Immature natural killer cell (primary cell): ENCODE measurements around the gene UIMC1. TPM values are rescaled to one million over a fixed set of nuclear protein-coding genes. Genes with fewer than 3 reads are reported as not detected.
A peak's percentile ranks its signal among the peaks of the same experiment; 100 is the strongest.

Experiments used
- DNase-seq, 3 donors: peaks; one replicate each; pipeline ENCODE4 v3.0.0; 2022; ENCODE audit warnings: mixed read lengths in 1 of 3
- H3K27ac Mint-ChIP-seq, 6 donors: one replicate each; pipeline ENCODE4 v1.8.0; 2020; ENCODE audit warnings: mixed read lengths in 6 of 6, mild to moderate bottlenecking in 5 of 6, inconsistent platforms in 4 of 6, moderate library complexity in 3 of 6
- H3K27me3 Mint-ChIP-seq, 3 donors: one replicate each; pipeline ENCODE4 v1.8.0; 2020 to 2021; ENCODE audit warnings: low read depth in 3 of 3, mild to moderate bottlenecking in 3 of 3, mixed read lengths in 3 of 3, moderate library complexity in 3 of 3, inconsistent platforms in 1 of 3
- H3K36me3 Mint-ChIP-seq, 3 donors: one replicate each; pipeline ENCODE4 v1.8.0; 2020; ENCODE audit warnings: mixed read lengths in 3 of 3, inconsistent platforms in 2 of 3, mild to moderate bottlenecking in 2 of 3
- H3K4me1 Mint-ChIP-seq, 2 donors: one replicate each; pipeline ENCODE4 v1.8.0; 2020; ENCODE audit warnings: inconsistent platforms in 2 of 2, mild to moderate bottlenecking in 2 of 2, mixed read lengths in 2 of 2, moderate library complexity in 1 of 2
- H3K4me3 Mint-ChIP-seq, 5 donors: one replicate each; pipeline ENCODE4 v1.8.0; 2020; ENCODE audit warnings: mild to moderate bottlenecking in 5 of 5, mixed read lengths in 5 of 5, inconsistent platforms in 3 of 5, moderate library complexity in 3 of 5
- H3K9me3 Mint-ChIP-seq, 6 donors: one replicate each; pipeline ENCODE4 v1.8.0; 2020; ENCODE audit warnings: mild to moderate bottlenecking in 6 of 6, mixed read lengths in 6 of 6, inconsistent platforms in 4 of 6, moderate library complexity in 3 of 6
- polyA plus RNA-seq, 3 donors: library from polyadenylated mRNA; unstranded; fragments of 300-500 nt; fragmentation: Illumina TruSeq; gene quantifications; one replicate each; pipeline ENCODE4 v1.2.3, GENCODE V29; 2021

The UIMC1 gene
- polyA plus RNA-seq, 3 donors from 2014 or later, result 12.8 to 21.5 (median 14.9) TPM

DNA sequence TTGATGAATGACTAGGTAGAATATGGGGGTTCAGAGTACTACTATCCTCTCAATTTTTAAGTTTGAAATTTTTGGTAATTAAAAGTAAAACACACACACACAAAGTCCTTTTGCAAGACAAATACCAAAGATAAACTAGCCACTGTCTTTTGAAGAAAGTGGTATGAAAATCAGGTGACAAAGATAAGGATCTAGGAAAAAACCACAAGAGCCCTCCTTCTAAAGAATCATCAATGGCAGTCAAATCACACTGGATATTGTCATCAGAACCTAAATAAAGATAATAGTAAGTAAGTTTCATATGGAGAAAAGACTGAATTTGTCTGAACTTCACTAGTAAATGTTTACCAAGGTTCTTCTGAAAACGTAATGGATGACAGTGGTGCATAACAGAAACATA, 76.9 kb downstream of the UIMC1 start:
- no peak for DNase-seq
- peaks cover 3 to 12% (median 4%) of the 10 kb centered on the region in 3 donors for H3K36me3 Mint-ChIP-seq
- H3K4me3 Mint-ChIP-seq, result no peak overlapping the region
- H3K9me3 Mint-ChIP-seq, result no peaks in the 10 kb centered on the region
- H3K4me1 Mint-ChIP-seq, result peaks cover 8 to 15% of the 10 kb centered on the region in 2 donors
- no peak overlapping the region for H3K27ac Mint-ChIP-seq
- peaks cover 0 to 2% (median 1%) of the 10 kb centered on the region in 3 donors for H3K27me3 Mint-ChIP-seq

DNA sequence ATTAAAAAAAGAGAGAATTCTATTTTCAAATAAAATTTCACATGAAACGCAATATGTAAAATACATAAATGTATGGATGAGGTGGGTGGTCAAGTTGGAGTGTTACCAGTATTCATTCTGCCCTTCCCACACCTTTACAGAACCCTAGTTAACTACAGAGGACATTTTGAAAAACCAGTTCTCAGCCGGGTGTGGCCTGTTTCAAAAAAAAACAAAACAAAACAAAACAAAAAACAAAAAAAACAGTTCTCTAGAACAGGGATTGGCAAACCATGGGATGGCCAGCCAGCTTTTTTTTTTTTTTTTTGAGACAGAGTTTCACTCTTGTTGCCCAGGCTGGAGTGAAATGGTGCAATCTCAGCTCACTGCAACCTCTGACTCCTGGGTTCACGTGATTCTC, 79.0 kb downstream of the UIMC1 start:
- no peak overlapping the region for H3K4me3 Mint-ChIP-seq

DNA sequence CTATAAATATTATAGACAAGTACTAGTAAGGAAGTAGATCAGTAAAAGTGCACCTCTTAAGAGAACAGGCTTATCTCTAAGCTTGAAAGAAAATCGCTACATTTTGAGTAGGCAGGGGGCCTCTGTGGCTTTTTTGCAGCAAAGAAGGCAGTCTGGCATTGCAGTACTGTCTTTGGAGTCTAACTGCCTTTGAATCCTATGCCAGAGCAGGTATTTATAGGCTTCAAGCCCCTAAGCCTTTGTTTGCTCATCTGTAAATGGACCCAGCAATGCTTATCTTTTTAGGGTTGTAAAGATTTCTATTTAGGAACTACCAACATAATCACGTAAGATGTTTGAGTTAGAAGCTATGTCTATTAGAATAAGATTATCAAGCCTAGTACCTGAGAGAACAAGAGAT, 83.8 kb downstream of the UIMC1 start:
- H3K9me3 Mint-ChIP-seq, result no peaks in the 10 kb centered on the region
- DNase-seq, result no peak
- peak overlapping the region in 1 of 6 donors; percentile 54 for H3K27ac Mint-ChIP-seq
- H3K4me1 Mint-ChIP-seq, result peaks cover 0 to 16% of the 10 kb centered on the region in 2 donors
- H3K4me3 Mint-ChIP-seq, result no peak overlapping the region
- H3K36me3 Mint-ChIP-seq, result peaks cover 5 to 21% (median 7%) of the 10 kb centered on the region in 3 donors
- H3K27me3 Mint-ChIP-seq, result peaks cover 0 to 1% (median 0%) of the 10 kb centered on the region in 3 donors

More for the DNA sequence above, 79.0 kb downstream of the UIMC1 start:
- DNase-seq, result no peak
- Mint-ChIP-seq H3K36me3 (peaks cover 3 to 17% (median 4%) of the 10 kb centered on the region in 3 donors), H3K4me1 (peaks cover 0 to 5% of the 10 kb centered on the region in 2 donors), H3K27me3 (peaks cover 0 to 2% (median 1%) of the 10 kb centered on the region in 3 donors), H3K27ac (no peak overlapping the region), H3K9me3 (no peaks in the 10 kb centered on the region)

DNA sequence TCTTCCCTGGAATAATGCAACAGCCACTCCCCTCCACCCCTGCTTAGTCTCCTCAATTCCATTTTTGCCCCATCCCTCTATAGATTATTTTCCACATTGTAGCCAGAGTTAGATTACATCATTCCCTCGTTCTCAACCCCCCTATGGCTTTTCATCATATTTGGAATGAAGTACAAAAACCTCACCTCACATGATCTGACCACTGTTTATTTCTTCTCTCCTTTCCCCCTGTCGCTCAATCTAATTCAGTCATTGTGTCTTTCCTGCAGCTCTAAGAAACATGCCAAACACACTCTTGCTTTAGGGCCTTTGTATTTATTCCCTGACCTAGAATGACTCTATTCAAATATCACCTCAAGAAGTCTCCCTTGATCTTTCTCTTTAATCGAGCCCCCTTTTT, 84.9 kb downstream of the UIMC1 start:
- no peak overlapping the region for H3K27ac Mint-ChIP-seq
- no peaks in the 10 kb centered on the region for H3K9me3 Mint-ChIP-seq
- H3K36me3 Mint-ChIP-seq, result peaks cover 5 to 21% (median 7%) of the 10 kb centered on the region in 3 donors
- no peak overlapping the region for H3K4me3 Mint-ChIP-seq
- peaks cover 0 to 1% (median 0%) of the 10 kb centered on the region in 3 donors for H3K27me3 Mint-ChIP-seq
- peaks cover 0 to 20% of the 10 kb centered on the region in 2 donors for H3K4me1 Mint-ChIP-seq
- no peak for DNase-seq

DNA sequence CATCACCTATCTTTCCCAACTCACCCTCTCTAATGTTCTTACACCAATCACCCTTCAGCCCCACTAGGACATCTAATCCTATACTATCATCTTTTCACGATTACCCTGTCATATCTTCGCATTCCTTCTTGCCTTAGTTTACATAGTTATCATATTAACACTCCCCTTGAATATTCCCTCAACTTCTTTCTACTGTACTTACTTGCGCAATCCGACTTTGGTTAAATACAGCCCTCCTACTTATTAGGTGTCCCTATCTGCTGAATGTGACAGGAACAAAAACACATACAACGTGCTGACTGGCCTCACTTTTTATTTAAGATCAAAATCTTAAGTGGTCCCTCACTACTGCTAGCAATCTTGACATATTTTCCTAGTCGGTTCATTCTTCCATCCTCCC, 88.0 kb downstream of the UIMC1 start:
- H3K9me3 Mint-ChIP-seq, result no peaks in the 10 kb centered on the region
- no peaks in the 10 kb centered on the region for H3K27me3 Mint-ChIP-seq
- H3K4me1 Mint-ChIP-seq, result peaks cover 0 to 27% of the 10 kb centered on the region in 2 donors
- no peak overlapping the region for H3K27ac Mint-ChIP-seq
- DNase-seq, result no peak
- no peak overlapping the region for H3K4me3 Mint-ChIP-seq
- H3K36me3 Mint-ChIP-seq, result peaks cover 5 to 21% (median 10%) of the 10 kb centered on the region in 3 donors

DNA sequence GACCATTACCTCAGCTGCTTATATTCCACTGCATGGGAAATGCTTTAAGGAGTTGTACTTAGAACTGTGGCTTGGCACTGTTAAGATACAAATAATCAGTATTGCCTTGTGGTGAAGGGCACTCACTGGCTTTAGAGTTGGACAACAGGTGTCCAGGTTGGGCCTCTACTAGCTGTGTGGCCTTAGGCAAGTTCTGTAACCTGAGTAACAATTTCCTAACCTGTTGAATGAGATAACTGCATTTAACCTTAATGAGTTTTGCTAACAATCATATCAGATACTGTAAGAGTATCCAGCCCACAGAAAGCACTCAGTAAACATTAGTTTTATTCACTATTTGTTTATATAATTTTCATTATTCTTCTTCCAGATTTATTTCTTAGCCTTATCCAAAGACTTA, 90.2 kb downstream of the UIMC1 start:
- no peaks in the 10 kb centered on the region for H3K9me3 Mint-ChIP-seq
- no peak overlapping the region for H3K27ac Mint-ChIP-seq
- no peak overlapping the region for H3K4me3 Mint-ChIP-seq
- H3K36me3 Mint-ChIP-seq, result peaks cover 5 to 20% (median 10%) of the 10 kb centered on the region in 3 donors
- DNase-seq, result no peak
- H3K27me3 Mint-ChIP-seq, result no peaks in the 10 kb centered on the region
- peaks cover 0 to 27% of the 10 kb centered on the region in 2 donors for H3K4me1 Mint-ChIP-seq

DNA sequence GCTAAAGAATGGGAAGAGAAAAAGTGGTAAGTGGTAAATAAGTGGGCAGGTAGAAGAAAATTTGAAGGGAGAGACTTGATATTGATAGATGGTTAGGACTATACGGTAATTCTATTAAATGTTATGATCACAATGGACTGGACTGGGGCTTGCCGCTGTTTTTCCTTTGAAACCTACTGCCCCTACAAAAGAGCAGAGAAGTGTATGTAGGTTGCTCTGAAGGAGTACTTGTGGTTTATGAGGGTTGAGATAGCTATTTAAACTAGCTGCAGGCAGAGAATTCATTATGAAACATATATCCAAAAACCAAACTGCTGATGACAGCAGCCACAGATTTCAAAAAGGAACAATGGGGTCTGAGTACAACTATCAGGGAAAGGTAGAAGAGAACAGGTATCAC, 90.7 kb downstream of the UIMC1 start:
- Mint-ChIP-seq H3K9me3 (no peaks in the 10 kb centered on the region), H3K36me3 (peaks cover 5 to 17% (median 10%) of the 10 kb centered on the region in 3 donors), H3K27ac (no peak overlapping the region), H3K27me3 (no peaks in the 10 kb centered on the region), H3K4me3 (no peak overlapping the region), H3K4me1 (peaks cover 0 to 27% of the 10 kb centered on the region in 2 donors)
- DNase-seq, result no peak

DNA sequence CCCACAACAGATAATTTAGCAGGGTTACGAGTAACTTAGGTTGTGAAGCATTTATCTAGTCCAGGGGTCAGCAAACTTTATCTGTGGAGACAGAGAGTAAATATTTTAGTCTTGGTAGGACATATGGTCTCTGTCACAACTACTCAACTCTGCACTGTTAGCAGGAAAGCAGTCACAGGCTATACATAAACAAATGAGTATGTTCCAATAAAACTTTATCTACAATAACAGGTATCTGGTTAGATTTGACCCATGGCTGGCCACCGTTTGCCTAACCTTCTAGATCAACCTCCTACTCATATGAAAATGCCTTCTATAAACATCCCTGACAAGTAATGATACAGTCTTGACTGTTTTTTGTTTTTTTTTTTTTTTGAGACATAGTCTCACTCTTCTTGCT, 94.5 kb downstream of the UIMC1 start:
- no peak overlapping the region for H3K4me3 Mint-ChIP-seq
- no peak overlapping the region for H3K27ac Mint-ChIP-seq
- peaks cover 11 to 23% (median 14%) of the 10 kb centered on the region in 3 donors for H3K36me3 Mint-ChIP-seq
- no peak for DNase-seq
- H3K9me3 Mint-ChIP-seq, result no peaks in the 10 kb centered on the region
- peaks cover 0 to 16% of the 10 kb centered on the region in 2 donors for H3K4me1 Mint-ChIP-seq
- H3K27me3 Mint-ChIP-seq, result no peaks in the 10 kb centered on the region

DNA sequence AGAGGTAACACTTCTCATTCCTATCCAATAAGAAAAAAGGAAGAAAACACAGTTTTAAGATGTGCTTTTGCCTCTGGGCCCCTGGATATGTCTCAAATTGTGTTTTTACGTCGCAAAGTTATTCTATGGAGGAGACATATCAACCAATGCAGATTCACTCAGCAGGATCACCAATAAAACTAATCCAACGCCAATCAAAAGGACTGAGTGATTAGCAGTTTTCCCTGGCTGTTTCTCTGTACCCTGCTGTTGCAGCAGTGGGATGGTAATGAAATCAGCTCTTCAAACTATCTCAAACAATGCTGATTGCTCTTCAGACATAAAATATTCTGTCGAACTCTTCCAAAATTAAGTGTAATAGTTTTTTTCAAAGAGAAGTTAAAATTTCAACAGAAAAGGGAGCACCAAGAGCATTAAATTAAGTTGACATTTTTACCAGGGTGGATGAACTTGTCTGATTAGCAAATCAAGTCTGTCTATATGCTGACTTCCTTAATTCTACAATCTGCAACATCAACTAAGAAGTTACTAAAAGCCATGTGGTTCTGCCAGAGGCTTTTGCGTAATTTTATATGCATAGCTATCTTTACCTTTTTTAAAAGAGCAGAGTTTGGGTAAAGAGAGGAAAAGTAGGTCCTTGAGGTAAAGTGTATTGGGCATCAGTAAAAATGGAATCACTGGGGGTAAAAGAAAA, 97.8 kb downstream of the UIMC1 start:
- Mint-ChIP-seq H3K27ac (no peak overlapping the region), H3K4me1 (no peaks in the 10 kb centered on the region), H3K4me3 (no peak overlapping the region), H3K36me3 (peaks cover 16 to 48% (median 39%) of the 10 kb centered on the region in 3 donors), H3K9me3 (no peaks in the 10 kb centered on the region), H3K27me3 (peaks cover 0 to 2% (median 0%) of the 10 kb centered on the region in 3 donors)
- no peak for DNase-seq

DNA sequence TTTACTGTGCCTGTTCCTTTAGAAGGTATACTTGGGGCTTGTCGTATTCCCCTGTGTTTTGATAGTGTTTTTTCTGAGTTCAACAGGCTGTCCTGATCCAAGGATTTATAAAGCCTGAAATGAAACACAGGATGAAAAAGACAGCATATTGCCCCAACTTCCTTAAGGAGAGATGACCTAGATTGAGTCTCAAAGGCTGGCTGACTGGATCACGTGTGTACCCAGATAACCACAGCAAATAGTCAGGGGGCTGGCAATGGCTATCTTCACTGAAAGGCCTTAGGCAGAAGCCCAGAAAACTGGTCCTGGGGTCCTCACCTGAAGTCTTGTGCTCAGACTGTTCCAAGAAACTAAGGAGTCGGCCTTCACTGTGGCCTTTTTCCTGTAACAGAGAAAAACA, 99.8 kb downstream of the UIMC1 start:
- Mint-ChIP-seq H3K9me3 (no peaks in the 10 kb centered on the region), H3K27me3 (peaks cover 0 to 2% (median 0%) of the 10 kb centered on the region in 3 donors), H3K4me3 (no peak overlapping the region), H3K4me1 (no peaks in the 10 kb centered on the region), H3K27ac (no peak overlapping the region), H3K36me3 (peaks cover 16 to 61% (median 40%) of the 10 kb centered on the region in 3 donors)
- DNase-seq, result no peak

DNA sequence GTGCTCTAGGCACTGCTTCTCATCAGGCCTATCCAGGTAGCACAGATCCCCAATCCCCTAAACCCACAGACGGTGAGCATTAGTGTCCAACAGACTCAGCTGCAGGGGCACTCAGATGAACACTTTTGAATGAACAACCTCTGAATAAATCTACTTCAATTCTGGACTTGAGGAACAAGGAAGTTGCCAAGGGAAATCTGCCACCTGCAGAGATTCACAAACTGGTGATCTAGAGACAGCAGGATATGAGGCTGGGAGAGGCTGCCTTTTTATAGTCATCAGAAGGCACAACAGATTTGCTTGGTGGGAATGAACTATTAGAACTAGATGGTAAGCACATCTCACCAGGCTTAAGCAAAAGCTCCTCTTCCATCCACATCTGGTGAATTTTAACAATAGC, 100.5 kb downstream of the UIMC1 start:
- Mint-ChIP-seq H3K27ac (peak overlapping the region in 1 of 6 donors; percentile 52), H3K36me3 (peaks cover 16 to 60% (median 40%) of the 10 kb centered on the region in 3 donors), H3K27me3 (peaks cover 0 to 2% (median 0%) of the 10 kb centered on the region in 3 donors), H3K4me1 (peaks cover 0 to 1% of the 10 kb centered on the region in 2 donors), H3K4me3 (no peak overlapping the region), H3K9me3 (no peaks in the 10 kb centered on the region)
- DNase-seq, result no peak

DNA sequence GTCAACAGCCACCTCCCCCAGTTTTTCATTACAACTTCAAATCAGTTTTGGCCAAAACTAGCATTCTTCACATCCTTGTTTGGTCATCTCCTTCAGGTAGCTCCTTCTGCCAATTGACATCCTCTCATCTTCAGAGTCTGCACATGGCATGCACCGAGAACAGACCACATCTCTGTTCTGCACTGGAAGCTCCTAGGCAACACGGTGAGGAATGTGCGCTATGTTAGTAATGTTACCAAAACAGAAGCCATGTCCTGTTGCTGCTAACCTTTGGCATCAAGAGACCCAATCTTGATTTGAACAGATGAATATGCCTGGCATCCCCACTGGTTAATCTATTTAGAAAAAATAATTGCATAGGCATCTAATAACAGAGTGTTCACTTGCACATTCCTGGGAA, 102.3 kb downstream of the UIMC1 start:
- Mint-ChIP-seq H3K4me1 (peaks cover 6 to 13% of the 10 kb centered on the region in 2 donors), H3K36me3 (peaks cover 16 to 62% (median 37%) of the 10 kb centered on the region in 3 donors), H3K4me3 (no peak overlapping the region), H3K27ac (no peak overlapping the region), H3K27me3 (peaks cover 0 to 2% (median 0%) of the 10 kb centered on the region in 3 donors), H3K9me3 (peaks cover 0 to 2% (median 0%) of the 10 kb centered on the region in 6 donors)
- no peak for DNase-seq

DNA sequence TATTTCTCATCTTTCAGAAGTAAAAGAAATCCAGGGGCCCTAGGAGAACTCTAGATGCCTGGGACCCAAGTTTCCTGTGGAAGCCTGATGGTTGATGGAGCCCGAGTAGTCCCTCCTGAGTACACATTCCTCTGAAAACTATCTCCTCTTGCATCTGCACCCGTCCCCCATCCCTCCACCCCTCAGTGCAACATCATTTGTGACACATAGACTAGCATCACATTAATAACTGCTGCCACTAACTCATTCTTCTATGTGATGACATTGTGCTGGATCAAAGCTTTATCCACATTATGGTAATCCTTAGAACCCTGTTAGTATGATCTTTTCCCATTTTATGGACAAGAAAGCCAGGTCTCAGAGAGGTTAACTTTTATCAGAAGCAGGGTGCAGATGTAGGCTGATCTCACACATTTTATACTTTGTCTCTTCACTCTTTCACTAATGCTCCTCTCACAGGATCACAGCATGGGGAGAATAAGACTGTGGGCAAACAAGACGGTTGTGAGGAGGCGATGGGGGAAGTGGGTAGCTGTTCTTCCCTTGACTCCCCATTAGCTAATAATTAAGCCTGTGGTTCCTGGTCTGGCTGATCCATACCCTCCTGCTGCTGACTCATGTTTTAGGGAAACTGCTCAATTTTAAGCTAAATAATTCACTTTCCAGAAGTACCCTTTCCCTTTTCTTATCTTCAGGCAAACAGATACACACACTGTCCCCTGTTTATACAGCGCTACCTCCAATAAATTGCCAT, 103.5 kb downstream of the UIMC1 start:
- Mint-ChIP-seq H3K9me3 (peaks cover 0 to 2% (median 0%) of the 10 kb centered on the region in 6 donors), H3K27me3 (peaks cover 0 to 2% (median 0%) of the 10 kb centered on the region in 3 donors), H3K27ac (no peak overlapping the region), H3K4me1 (peaks cover 11 to 18% of the 10 kb centered on the region in 2 donors), H3K4me3 (no peak overlapping the region), H3K36me3 (peaks cover 16 to 55% (median 36%) of the 10 kb centered on the region in 3 donors)
- DNase-seq, result no peak
